Ovary (tissue), 3 donors: Measurements from ENCODE around the gene VAC14.
"Not testable (repeated sequence)": the region's sequence is repeated elsewhere in the genome, so short reads cannot be mapped to it uniquely, and the experiment has no call there.

Source experiments
- POLR2A ChIP-seq: fragments of 450-650 bp; IDR thresholded peaks from one replicate; pipeline ENCODE4 v1.6.1; 2017; ENCODE audit warnings: antibody characterized with exemption, mild to moderate bottlenecking, moderate library complexity
- TF ChIP-seq, protein P1 (sequence below), 3 donors: fragments of 450-650 bp in 2 of 3; fragments of 200-600 bp in 1 of 3; IDR thresholded peaks; one replicate each; pipeline versions ENCODE4 v1.5.1 to v1.8.0; 2016 to 2022; ENCODE audit warnings: antibody characterized with exemption in 3 of 3, mild to moderate bottlenecking in 1 of 3
- donor health status: DM: no; HTN: no; CAD: no.

DNA sequence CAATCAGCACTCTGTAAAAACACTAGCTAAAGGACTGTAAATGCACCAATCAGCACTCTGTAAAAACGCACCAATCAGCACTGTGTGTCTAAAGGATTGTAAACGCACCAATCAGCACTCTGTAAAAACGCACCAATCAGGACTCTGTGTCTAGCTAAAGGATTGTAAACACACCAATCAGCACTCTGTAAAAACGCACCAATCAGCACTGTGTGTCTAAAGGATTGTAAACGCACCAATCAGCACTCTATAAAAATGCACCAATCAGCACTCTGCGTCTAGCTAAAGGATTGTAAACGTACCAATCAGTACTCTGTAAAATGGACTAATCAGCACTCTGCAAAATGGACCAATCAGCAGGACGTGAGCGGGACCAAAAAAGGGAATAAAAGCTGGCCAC is 58.0 kb downstream of the VAC14 start:
- TF ChIP-seq, protein P1, sequence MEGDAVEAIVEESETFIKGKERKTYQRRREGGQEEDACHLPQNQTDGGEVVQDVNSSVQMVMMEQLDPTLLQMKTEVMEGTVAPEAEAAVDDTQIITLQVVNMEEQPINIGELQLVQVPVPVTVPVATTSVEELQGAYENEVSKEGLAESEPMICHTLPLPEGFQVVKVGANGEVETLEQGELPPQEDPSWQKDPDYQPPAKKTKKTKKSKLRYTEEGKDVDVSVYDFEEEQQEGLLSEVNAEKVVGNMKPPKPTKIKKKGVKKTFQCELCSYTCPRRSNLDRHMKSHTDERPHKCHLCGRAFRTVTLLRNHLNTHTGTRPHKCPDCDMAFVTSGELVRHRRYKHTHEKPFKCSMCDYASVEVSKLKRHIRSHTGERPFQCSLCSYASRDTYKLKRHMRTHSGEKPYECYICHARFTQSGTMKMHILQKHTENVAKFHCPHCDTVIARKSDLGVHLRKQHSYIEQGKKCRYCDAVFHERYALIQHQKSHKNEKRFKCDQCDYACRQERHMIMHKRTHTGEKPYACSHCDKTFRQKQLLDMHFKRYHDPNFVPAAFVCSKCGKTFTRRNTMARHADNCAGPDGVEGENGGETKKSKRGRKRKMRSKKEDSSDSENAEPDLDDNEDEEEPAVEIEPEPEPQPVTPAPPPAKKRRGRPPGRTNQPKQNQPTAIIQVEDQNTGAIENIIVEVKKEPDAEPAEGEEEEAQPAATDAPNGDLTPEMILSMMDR (IDR thresholded peaks at IDR 0.05), result not testable (repeated sequence)
- TF ChIP-seq POLR2A, result not testable (repeated sequence)
